HCT116 (cell line): Measurements from ENCODE around the gene TBC1D30. TPM values are rescaled to one million over a fixed set of nuclear protein-coding genes. Genes with fewer than 3 reads are reported as not detected.

Source experiments
- ATAC-seq: fragments of 200-7000 bp; cut with Tn5 transposase; 2 replicates; pipeline ENCODE4 v1.9.1; 2020; ENCODE audit warnings: mild to moderate bottlenecking, moderate library complexity
- BruUV-seq: library from RNA; stranded (reverse); fragments of 400-500 nt; replicated peaks from 2 replicates; lab custom pipeline; 2021; lab: Mats Ljungman, UMichigan
- CTCF ChIA-PET: fragments of 300-600 bp; sonication (Branson Sonifier 250); formaldehyde crosslinking; loops from one replicate; lab custom pipeline; 2021; ENCODE audit warnings: antibody characterized with exemption; lab: Charles Lee
- POLR2A ChIA-PET: fragments of 300-600, 350-600 bp; sonication (Branson Sonifier 250); formaldehyde crosslinking; loops from one replicate; lab custom pipeline; 2021; ENCODE audit warnings: antibody characterized with exemption; lab: Charles Lee
- RAD21 ChIA-PET, 2 experiments: fragments of 300-600 bp; sonication (Branson Sonifier 250); formaldehyde crosslinking; loops; one replicate each; lab custom pipeline; 2023; ENCODE audit warnings: low total read pairs in 2 of 2; ENCODE audit not compliant: uncharacterized antibody in 2 of 2, unreplicated experiment in 2 of 2, low non-redundant PET in 1 of 2; lab: Charles Lee
- DNase-seq: peaks from one replicate; pipeline ENCODE4 v3.0.0-alpha.2; 2010; ENCODE audit warnings: low read depth, low spot score
- H2AFZ ChIP-seq: fragments of 200-600 bp; shearing (Covaris generic), sonication (generic); 2 replicates; pipeline ENCODE4 v1.6.1; 2017; ENCODE audit warnings: low read depth, mixed run types, mixed read lengths, antibody characterized with exemption, low read length; ENCODE audit not compliant: poor library complexity, severe bottlenecking
- H3K27ac ChIP-seq: 2 replicates; pipeline ENCODE4 v1.5.1; 2012; ENCODE audit warnings: low read depth, low read length
- H3K27me3 ChIP-seq: fragments of 200-600 bp; sonication (generic); 2 replicates; pipeline ENCODE4 v1.6.1; 2016; ENCODE audit warnings: mixed run types, low read length, mixed read lengths; ENCODE audit not compliant: insufficient read depth
- H3K36me3 ChIP-seq, 2 experiments: fragments of 200-500 bp in 1 of 2; fragments of 200-600 bp in 1 of 2; sonication (Bioruptor generic) in 1 of 2; sonication (generic) in 1 of 2; 2 replicates each; pipeline versions ENCODE4 v1.5.1 to v1.6.1; 2014 to 2016; ENCODE audit warnings: low read length in 2 of 2, inconsistent platforms in 1 of 2, mixed read lengths in 1 of 2, mixed run types in 1 of 2; ENCODE audit not compliant: insufficient read depth in 2 of 2, control insufficient read depth in 1 of 2
- H3K4me1 ChIP-seq, 2 experiments: fragments of 200-600 bp in 1 of 2; sonication (generic) in 1 of 2; 2 replicates each; pipeline versions ENCODE4 v1.5.1 to v1.6.1; 2012 to 2017; ENCODE audit warnings: low read length in 2 of 2, inconsistent platforms in 1 of 2, mild to moderate bottlenecking in 1 of 2, mixed read lengths in 1 of 2, mixed run types in 1 of 2, moderate library complexity in 1 of 2; ENCODE audit not compliant: insufficient read depth in 2 of 2, control insufficient read depth in 1 of 2
- H3K4me2 ChIP-seq: fragments of 200-600 bp; sonication (generic); 2 replicates; pipeline ENCODE4 v1.6.1; 2017; ENCODE audit warnings: mixed run types, low read length, mixed read lengths
- H3K4me3 ChIP-seq, 2 experiments: fragments of 200-600 bp in 1 of 2; sonication (generic) in 1 of 2; replicated peaks in 1 of 2; 2 replicates each; pipeline ENCODE4 v1.5.1; 2011 to 2016; ENCODE audit warnings: low read length in 2 of 2, control low read depth in 1 of 2, low read depth in 1 of 2, mild to moderate bottlenecking in 1 of 2, mixed read lengths in 1 of 2, mixed run types in 1 of 2
- H3K79me2 ChIP-seq: fragments of 200-600 bp; sonication (generic); 2 replicates; pipeline ENCODE4 v1.6.1; 2017; ENCODE audit warnings: mild to moderate bottlenecking, mixed run types, low read length, moderate library complexity, mixed read lengths; ENCODE audit not compliant: insufficient read depth
- H3K9ac ChIP-seq: fragments of 200-600 bp; sonication (generic); 2 replicates; pipeline ENCODE4 v1.6.1; 2016; ENCODE audit warnings: low read length, mixed read lengths
- H3K9me2 ChIP-seq: fragments of 200-600 bp; sonication (generic), shearing (Covaris generic); 2 replicates; pipeline ENCODE4 v1.6.1; 2017; ENCODE audit warnings: mixed run types, mild to moderate bottlenecking, moderate library complexity; ENCODE audit not compliant: insufficient read depth
- H3K9me3 ChIP-seq, 2 experiments: fragments of 200-500 bp in 1 of 2; fragments of 200-600 bp in 1 of 2; sonication (Bioruptor generic) in 1 of 2; sonication (generic) in 1 of 2; 2 replicates each; pipeline ENCODE4 v1.6.1; 2014 to 2017; ENCODE audit warnings: low read length in 2 of 2, mixed read lengths in 2 of 2, inconsistent platforms in 1 of 2, low read depth in 1 of 2, mild to moderate bottlenecking in 1 of 2, mixed run types in 1 of 2, moderate library complexity in 1 of 2; ENCODE audit not compliant: control insufficient read depth in 1 of 2, insufficient read depth in 1 of 2
- H4K20me1 ChIP-seq: fragments of 200-600 bp; sonication (generic), shearing (Covaris generic); 2 replicates; pipeline ENCODE4 v1.6.1; 2017; ENCODE audit warnings: mixed run types, mild to moderate bottlenecking, moderate library complexity; ENCODE audit not compliant: insufficient read depth
- CTCF ChIP-seq, 3 experiments: fragments of 200-600 bp in 1 of 3; sonication (generic) in 1 of 3; IDR thresholded peaks in 2 of 3; conservative IDR thresholded peaks in 1 of 3; 2 replicates each; pipeline ENCODE4 v1.5.1; 2012 to 2017; ENCODE audit warnings: low read depth in 2 of 3, low read length in 2 of 3, antibody characterized with exemption in 1 of 3, borderline replicate concordance in 1 of 3, control low read depth in 1 of 3, mild to moderate bottlenecking in 1 of 3, mixed read lengths in 1 of 3, mixed run types in 1 of 3, moderate library complexity in 1 of 3; ENCODE audit not compliant: insufficient read depth in 1 of 3
- JUND ChIP-seq: IDR thresholded peaks from 2 replicates; pipeline ENCODE4 v1.6.1; 2012
- TCF7L2 ChIP-seq: IDR thresholded peaks from 2 replicates; pipeline ENCODE4 v1.7.0; 2011; ENCODE audit warnings: borderline replicate concordance, inconsistent platforms; ENCODE audit not compliant: insufficient read depth, insufficient read length; ENCODE audit errors: extremely low read depth
- YY1 ChIP-seq: IDR thresholded peaks from 2 replicates; pipeline ENCODE4 v1.6.1; 2011; ENCODE audit warnings: low read length, low read depth, moderate library complexity, mild to moderate bottlenecking; ENCODE audit not compliant: insufficient replicate concordance; ENCODE audit errors: extremely low read depth
- ZBTB33 ChIP-seq: IDR thresholded peaks from 2 replicates; pipeline ENCODE4 v1.6.1; 2011; ENCODE audit warnings: mild to moderate bottlenecking, low read length, moderate library complexity; ENCODE audit not compliant: insufficient replicate concordance; ENCODE audit errors: extremely low read depth
- ZNF274 ChIP-seq: fragments of 200-500 bp; sonication (Bioruptor generic); IDR thresholded peaks from 2 replicates; pipeline ENCODE4 v1.6.1; 2014; ENCODE audit warnings: mild to moderate bottlenecking, low read depth, low read length, inconsistent platforms
- intact Hi-C: fragments of 100-400 bp; cut with micrococcal nuclease; formaldehyde crosslinking; loops from 2 replicates; pipeline ENCODE4 v1.10.0; 2022
- total RNA-seq: library from RNA; stranded (reverse); gene quantifications from one replicate; pipeline ENCODE4 v1.2.1, GENCODE V29; 2021; ENCODE audit not compliant: unreplicated experiment

Gene TBC1D30
- total RNA-seq, 1 experiment from 2014 or later: 24.1 TPM

- H3K27me3 ChIP-seq: no peaks in the 10 kb centered on the region
- no peak overlapping the region for H2AFZ ChIP-seq
- BruUV-seq: no TSS peak
- no peak for TF ChIP-seq YY1
- no peak for TF ChIP-seq ZNF274
- TF ChIP-seq CTCF (IDR thresholded peaks at IDR 0.05 in 2 of 3, conservative IDR thresholded peaks at IDR 0.05 in 1 of 3; ENCODE audit: borderline replicate concordance in 1 of 3, insufficient read depth in 1 of 3, low read depth in 2 of 3, low read length in 2 of 3): no peak
- no peak for TF ChIP-seq JUND
- TF ChIP-seq TCF7L2: no peak
- no peak for TF ChIP-seq ZBTB33
- CTCF ChIA-PET: no interaction called here
- H4K20me1 ChIP-seq: 0 out of 2 replicates have a peak, but pooled peaks cover 3% of the 10 kb centered on the region
- H3K4me2 ChIP-seq: no peak overlapping the region
- peaks cover 4% of the 10 kb centered on the region for H3K79me2 ChIP-seq
- no peaks in the 10 kb centered on the region for H3K9me3 ChIP-seq
- intact Hi-C loops: no loop called here
- H3K9ac ChIP-seq: no peak overlapping the region
- no peak for DNase-seq
- ATAC-seq: no peak
- no peaks in the 10 kb centered on the region for H3K9me2 ChIP-seq
- H3K36me3 ChIP-seq: no peaks in the 10 kb centered on the region
- H3K4me1 ChIP-seq: no peaks in the 10 kb centered on the region
- RAD21 ChIA-PET: no interaction called here
- H3K4me3 ChIP-seq: no peak overlapping the region
- POLR2A ChIA-PET: no interaction called here
- H3K27ac ChIP-seq: no peak overlapping the region
Observed at GRCh38 chr12:64819816-64820402, 4.5 kb upstream of the TBC1D30 start.
